ENCODE data around the gene LMAN2.
A peak's percentile ranks its signal among the peaks of the same experiment; 100 is the strongest.
"Not testable (repeated sequence)": the region's sequence is repeated elsewhere in the genome, so short reads cannot be mapped to it uniquely, and the experiment has no call there.

LMAN2 gene

DNA sequence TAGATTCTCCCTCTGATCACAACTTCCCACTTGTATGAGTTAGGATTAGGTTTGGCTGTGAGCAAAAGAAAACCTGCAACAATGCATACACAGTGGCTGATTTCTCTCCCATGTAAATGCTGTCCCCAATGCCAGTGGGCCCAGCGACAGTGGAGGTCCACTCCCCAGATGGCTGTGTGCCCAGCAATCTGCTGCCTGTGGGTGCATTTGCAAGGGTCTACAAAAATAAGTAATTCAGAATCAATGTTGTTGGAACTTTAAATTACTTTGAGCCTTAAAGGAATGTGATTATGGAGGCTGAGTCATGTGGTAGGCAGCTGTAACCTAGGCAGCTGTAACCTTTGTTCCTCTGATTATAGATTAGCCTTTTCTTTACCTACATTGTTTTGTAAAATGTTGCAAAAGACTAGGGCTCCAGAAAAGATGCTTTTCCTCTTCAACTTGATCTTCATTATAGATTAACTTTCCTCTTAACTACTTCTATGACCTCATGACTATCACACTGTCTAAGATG is 25.5 kb downstream of the LMAN2 start:
- DNase-seq, result no peak

- DNase-seq, result no peak
Measured at GRCh38 chr5:177320879-177321278, 30.6 kb downstream of the LMAN2 start.

GRCh38 chr5:177319913-177320588 is 31.4 kb downstream of the LMAN2 start:
- no peak for DNase-seq

GRCh38 chr5:177317959-177318377 is 33.5 kb downstream of the LMAN2 start:
- peak; percentile 59 for DNase-seq

- DNase-seq, result no peak
Measured at GRCh38 chr5:177316005-177316404, 35.5 kb downstream of the LMAN2 start.

GRCh38 chr5:177315411-177315810 is 36.1 kb downstream of the LMAN2 start:
- DNase-seq, result no peak

DNA sequence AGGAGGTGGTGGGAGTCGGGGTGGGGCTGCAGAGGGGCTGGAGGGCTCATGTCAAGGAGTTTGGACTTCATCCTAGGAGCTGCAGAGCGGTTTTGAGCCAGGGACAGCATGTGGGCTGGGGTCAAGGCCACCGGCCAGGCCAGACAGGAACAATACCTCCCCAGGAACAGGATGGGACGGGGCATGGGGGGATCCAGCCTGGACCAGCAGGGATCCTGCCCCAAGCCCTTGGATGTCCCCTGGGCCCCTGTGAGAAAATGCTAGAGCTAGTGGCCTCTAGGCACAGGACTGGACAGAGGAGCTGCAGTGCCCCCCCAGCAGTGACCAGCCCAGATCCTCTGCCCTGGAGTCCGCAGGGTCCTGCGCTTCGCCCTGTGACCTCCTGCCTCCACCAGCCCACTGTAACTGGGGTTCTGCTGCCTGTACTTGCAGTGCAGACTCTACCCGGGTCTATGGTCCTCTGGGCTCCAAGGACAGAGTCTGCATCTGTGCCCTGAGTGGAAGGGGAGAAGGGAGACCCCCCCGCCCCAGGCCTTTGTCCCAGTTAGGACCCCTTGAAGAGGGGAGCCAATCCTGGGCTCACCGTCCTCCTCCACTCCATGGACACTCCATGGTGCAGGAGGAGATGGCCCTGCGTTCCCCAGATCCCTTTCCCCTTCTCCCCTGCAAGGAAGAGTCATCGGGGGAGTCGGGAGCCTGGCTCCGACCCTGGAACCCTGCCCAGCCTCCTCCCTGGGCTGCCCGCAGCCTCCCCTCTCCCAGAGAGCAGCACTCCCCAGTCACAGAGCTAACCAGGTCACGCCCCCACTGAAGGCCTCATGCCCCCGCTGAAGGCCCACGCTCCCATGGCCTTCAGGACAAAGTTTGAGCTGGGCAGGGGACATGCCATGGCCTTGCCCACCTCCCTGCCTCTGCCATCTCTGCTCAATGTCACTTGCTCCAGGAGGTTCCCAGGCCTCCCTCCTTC is 36.8 kb downstream of the LMAN2 start:
- DNase-seq, result no peak

DNA sequence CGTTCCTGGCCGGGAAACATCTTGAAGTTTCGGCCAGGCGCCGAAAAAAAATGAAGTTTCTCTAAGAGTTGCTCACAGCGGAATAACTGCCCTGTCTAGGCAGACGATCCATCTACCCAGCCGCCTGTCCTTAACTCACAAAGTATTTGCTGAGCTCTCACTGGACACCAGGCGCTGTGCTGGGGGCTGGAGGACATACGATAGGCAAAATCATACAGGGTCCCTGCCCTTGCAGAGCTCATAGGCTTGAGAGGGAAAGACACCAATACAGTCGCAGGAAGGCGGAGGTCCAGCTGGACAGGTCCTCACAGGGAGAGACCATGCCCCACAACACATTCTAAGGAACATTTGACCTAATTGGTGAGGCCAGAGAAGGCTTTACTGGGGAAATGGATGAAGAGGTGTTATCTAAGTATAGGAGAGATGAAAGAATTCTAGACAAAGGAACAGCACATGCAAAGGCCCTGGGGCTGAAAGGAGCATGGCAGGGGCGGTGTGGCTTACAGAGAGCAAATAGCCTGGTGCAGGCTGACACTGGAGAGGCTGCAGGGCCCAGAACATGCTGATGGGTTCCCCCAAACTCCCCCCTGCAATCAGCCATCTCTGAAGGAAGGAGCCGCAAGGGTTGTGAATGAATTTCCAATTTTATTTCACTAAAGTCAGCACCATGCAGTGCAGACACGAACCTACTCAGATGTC is 37.8 kb downstream of the LMAN2 start:
- DNase-seq, result no peak

GRCh38 chr5:177312649-177313181 is 38.8 kb downstream of the LMAN2 start:
- DNase-seq, result no peak

- peak; percentile 98 for DNase-seq
Measured at GRCh38 chr5:177311723-177312648, 39.5 kb downstream of the LMAN2 start, which contains the start of gene MXD3. MXD3 (minus strand) TSS chr5:177311898; CDS start chr5:177311830, 68 bp downstream.

GRCh38 chr5:177311392-177311722 is 40.1 kb downstream of the LMAN2 start:
- DNase-seq, result no peak

DNA sequence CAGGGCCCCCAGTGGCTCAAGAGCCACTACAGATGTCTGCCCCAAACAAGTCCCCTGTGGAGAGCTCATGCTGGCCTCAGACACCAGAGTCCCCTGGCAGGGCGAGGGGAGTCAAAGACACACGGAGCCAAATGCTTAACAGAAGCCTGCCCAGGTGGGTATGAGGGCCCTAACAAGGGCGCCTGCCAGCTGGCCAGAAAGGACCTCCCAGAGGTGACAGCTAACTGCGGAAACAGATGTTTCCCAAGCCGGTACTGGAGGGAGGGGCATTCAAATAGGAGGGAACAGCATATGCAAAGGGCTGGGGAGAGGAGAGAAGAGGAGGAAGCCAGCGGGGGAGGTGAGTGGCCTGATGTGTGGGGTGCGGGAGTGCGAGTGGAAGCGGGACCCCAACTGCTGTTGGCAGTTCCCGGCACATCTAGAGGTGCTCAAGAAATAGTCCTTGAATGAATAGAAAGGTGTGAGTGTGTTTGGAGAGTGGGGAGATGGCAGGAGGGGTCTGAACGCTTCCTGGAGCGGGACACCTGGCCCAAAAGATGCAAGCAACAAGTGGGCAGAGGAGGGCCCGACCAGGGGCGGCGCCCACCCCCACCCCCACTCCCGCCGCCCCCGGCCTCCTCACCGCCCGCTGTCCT is 40.6 kb downstream of the LMAN2 start:
- no peak for DNase-seq

GRCh38 chr5:177310332-177310731 is 41.1 kb downstream of the LMAN2 start:
- peak; percentile 72 for DNase-seq

- DNase-seq, result peak; percentile 53
Measured at GRCh38 chr5:177309351-177310191, 41.9 kb downstream of the LMAN2 start.

DNA sequence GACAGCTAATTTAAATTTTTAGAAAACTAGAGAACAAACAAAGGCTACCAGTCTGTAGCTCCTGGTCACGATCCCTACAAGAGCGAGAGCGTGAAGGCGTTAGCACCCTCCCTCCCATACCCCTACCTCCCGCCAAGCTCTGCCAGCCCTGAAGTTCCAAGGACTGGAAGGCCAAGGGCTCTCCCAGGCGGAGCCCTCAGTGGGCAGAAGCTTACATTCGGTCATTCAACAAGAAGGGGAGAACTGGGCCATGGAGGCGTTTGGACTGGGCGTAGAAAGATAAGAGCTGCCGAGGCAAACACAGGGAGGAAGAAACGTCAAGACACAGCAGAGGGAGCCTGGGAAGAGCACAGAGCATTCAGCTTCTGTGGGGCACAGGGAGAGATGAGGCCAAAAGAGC is 42.7 kb downstream of the LMAN2 start:
- DNase-seq, result no peak

GRCh38 chr5:177307544-177308363 is 43.7 kb downstream of the LMAN2 start:
- DNase-seq, result no peak

DNA sequence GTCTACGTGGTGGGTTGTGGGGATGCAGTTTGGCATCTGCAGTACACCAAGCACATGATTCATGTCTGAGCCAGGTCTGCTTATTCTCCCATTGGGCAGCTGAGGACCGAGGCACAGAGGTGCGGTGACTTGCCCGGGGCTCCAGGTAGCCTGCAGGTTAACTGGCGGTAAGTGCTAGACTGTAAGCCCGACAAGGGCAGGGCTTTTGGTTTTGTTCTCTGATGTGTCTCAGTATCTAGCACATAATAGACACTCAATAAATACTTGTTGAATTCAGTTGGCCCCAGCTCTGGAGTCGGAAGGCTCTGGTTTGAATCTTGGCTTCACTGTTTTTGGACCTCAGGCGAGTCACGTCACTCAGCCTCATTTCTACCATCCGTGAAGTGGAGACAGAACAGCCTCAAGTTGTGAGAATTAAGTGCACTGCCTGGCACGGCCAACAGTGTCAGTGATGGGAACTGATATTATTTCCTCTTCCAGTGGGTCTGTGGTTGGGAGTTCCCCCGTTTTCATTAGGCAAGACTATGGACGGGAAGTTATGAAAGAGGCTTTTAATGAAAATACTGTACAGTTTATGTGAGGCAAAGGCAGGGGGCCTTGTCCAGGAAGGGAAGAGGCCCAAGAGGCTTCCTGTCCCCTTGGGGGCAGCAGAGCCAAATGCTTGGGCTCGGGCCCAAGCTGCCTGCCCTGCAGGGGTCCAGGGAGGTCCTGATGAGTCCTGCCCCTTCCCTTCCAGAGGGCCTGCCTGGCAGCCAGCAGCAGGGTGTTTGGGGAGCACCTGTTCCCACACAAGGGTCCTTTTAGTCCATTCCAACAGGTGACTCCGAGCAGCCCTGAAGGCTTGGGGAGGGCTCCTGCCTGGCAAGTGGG is 44.6 kb downstream of the LMAN2 start:
- DNase-seq, result no peak

DNA sequence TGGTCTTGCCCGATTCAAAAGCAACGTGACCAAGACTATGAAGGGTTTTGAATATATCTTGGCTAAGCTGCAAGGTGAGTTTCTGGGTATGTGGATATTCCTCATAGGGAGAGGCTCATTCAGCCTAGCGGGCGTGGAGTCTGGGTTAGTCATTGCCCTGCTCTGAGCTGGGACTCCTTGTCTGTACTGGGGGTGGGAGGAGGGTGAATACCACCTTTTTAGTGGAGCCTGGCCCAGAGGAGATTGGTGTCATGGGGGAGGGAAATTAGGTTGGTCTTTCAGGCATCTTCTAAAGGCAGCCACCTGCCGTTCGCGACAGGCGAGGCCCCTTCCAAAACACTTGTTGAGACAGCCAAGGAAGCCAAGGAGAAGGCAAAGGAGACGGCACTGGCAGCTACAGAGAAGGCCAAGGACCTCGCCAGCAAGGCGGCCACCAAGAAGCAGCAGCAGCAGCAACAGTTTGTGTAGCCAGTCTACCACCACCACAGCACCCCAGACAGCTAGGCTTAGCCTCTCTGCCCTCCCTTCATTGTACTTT is 45.3 kb downstream of the LMAN2 start:
- not testable (repeated sequence) for DNase-seq

All from COR-L47 (cell line).